ENCODE data around the gene SCMH1.
"Not testable (repeated sequence)": the region's sequence is repeated elsewhere in the genome, so short reads cannot be mapped to it uniquely, and the experiment has no call there.

SCMH1 gene

GRCh38 chr1:41241749-41242341 lies at the start of gene SCMH1:
Gene SCMH1 (minus strand): TSS chr1:41242306. CDS start chr1:41186133, 56,173 bp downstream.
- peak; percentile 68 for DNase-seq

GRCh38 chr1:41291195-41291594 lies 49.1 kb upstream of the SCMH1 start:
- DNase-seq (no peak), ATAC-seq (no peak)

More at GRCh38 chr1:41241749-41242341, at the start of gene SCMH1:
- peak; percentile 45 for ATAC-seq

GRCh38 chr1:41289196-41289595 lies 47.1 kb upstream of the SCMH1 start:
- DNase-seq (no peak), ATAC-seq (no peak)

GRCh38 chr1:41286992-41287391 lies 44.9 kb upstream of the SCMH1 start:
- ATAC-seq: no peak
- DNase-seq: no peak

- DNase-seq (no peak), ATAC-seq (no peak)
These were observed 44.4 kb upstream of the SCMH1 start for GRCh38 chr1:41286486-41286885.

GRCh38 chr1:41285818-41286217 lies 43.7 kb upstream of the SCMH1 start:
- DNase-seq (no peak), ATAC-seq (no peak)

- ATAC-seq: no peak
- no peak for DNase-seq
These were observed 42.0 kb upstream of the SCMH1 start for GRCh38 chr1:41284121-41284520.

- DNase-seq: peak; percentile 42
- peak; percentile 13 for ATAC-seq
These were observed 40.7 kb upstream of the SCMH1 start for GRCh38 chr1:41282679-41283317.

GRCh38 chr1:41281334-41281733 lies 39.2 kb upstream of the SCMH1 start:
- no peak for DNase-seq
- ATAC-seq: no peak

GRCh38 chr1:41280202-41281032 lies 38.3 kb upstream of the SCMH1 start:
- ATAC-seq (no peak), DNase-seq (no peak)

GRCh38 chr1:41278076-41278475 lies 36.0 kb upstream of the SCMH1 start:
- no peak for DNase-seq
- no peak for ATAC-seq

GRCh38 chr1:41277371-41277975 lies 35.4 kb upstream of the SCMH1 start:
- ATAC-seq (no peak), DNase-seq (no peak)

- ATAC-seq (no peak), DNase-seq (no peak)
These were observed 33.7 kb upstream of the SCMH1 start for GRCh38 chr1:41275831-41276230.

GRCh38 chr1:41274752-41275545 lies 32.8 kb upstream of the SCMH1 start:
- no peak for DNase-seq
- no peak for ATAC-seq

- no peak for ATAC-seq
These were observed 30.5 kb upstream of the SCMH1 start for GRCh38 chr1:41272601-41273000.

GRCh38 chr1:41268154-41268770 lies 26.2 kb upstream of the SCMH1 start:
- ATAC-seq (no peak), DNase-seq (peak; percentile 71)

More at GRCh38 chr1:41272601-41273000, 30.5 kb upstream of the SCMH1 start:
- DNase-seq: no peak

- no peak for DNase-seq
- ATAC-seq: no peak
These were observed 20.0 kb upstream of the SCMH1 start for GRCh38 chr1:41261926-41262618.

GRCh38 chr1:41260768-41261167 lies 18.7 kb upstream of the SCMH1 start:
- ATAC-seq: no peak
- no peak for DNase-seq

GRCh38 chr1:41259221-41259620 lies 17.1 kb upstream of the SCMH1 start:
- DNase-seq (no peak), ATAC-seq (no peak)

GRCh38 chr1:41255978-41256377 lies 13.9 kb upstream of the SCMH1 start:
- ATAC-seq (no peak), DNase-seq (no peak)

- not testable (repeated sequence) for DNase-seq, ATAC-seq
These were observed 9.0 kb upstream of the SCMH1 start for GRCh38 chr1:41251120-41251519.

Measured in stimulated activated naive CD8-positive, alpha-beta T cell treated with anti-CD3 and anti-CD28 coated beads, Interleukin-15, Interleukin-2, amounts not matched to agents 100 U/mL and 50 U/mL, for 24 hours (primary cell).